ENCODE results near the gene TC2N.

The TC2N gene

GRCh38 chr14:91876492-91876891 is 9.2 kb upstream of the TC2N start:
- no peak overlapping the region for H2BK120ac ChIP-seq (ENCODE audit: low read depth, low read length)
- H4K5ac ChIP-seq (ENCODE audit: low read length) = no peak overlapping the region
- H3K27ac ChIP-seq (ENCODE audit: low read depth, low read length) = no peak overlapping the region
- H3K9ac ChIP-seq (ENCODE audit: low read length) = no peak overlapping the region
- no CpG with 5 or more reads among the region's 6 CpGs for WGBS (ENCODE audit: extremely low coverage, insufficient coverage, low lambda C conversion rate)
- no peak overlapping the region for H3K4ac ChIP-seq (ENCODE audit: low read depth, low read length)
- H3K56ac ChIP-seq (ENCODE audit: low read length) = no peak overlapping the region
- no peak overlapping the region for H3K18ac ChIP-seq (ENCODE audit: low read length)
- no peak overlapping the region for H2AK5ac ChIP-seq (ENCODE audit: low read length)
- no peak overlapping the region for H3K4me3 ChIP-seq (ENCODE audit: low read length)
- no peaks in the 10 kb centered on the region for H3K79me2 ChIP-seq (ENCODE audit: control insufficient read depth, insufficient read depth, low read length)
- no peak overlapping the region for H4K8ac ChIP-seq (ENCODE audit: low read depth, low read length)
- no peaks in the 10 kb centered on the region for H3K79me1 ChIP-seq (ENCODE audit: low read length)
- no peaks in the 10 kb centered on the region for H3K27me3 ChIP-seq (ENCODE audit: insufficient read depth, low read length, poor library complexity)
- H3K4me1 ChIP-seq (ENCODE audit: control insufficient read depth, low read depth, low read length) = no peaks in the 10 kb centered on the region
- H3K36me3 ChIP-seq (ENCODE audit: control insufficient read depth, insufficient read depth, low read length) = no peaks in the 10 kb centered on the region
- DNase-seq = no peak
- H3K4me2 ChIP-seq (ENCODE audit: low read length) = no peak overlapping the region
- no peak overlapping the region for H2BK5ac ChIP-seq (ENCODE audit: low read length)
- H2BK15ac ChIP-seq (replicated peaks; ENCODE audit: low read depth) = no peak overlapping the region
- H3K23ac ChIP-seq (ENCODE audit: low read length) = no peak overlapping the region

- Histone ChIP-seq H3K4me3 (ENCODE audit: low read length) (no peak overlapping the region), H3K4me2 (ENCODE audit: low read length) (no peak overlapping the region), H4K5ac (ENCODE audit: low read length) (no peak overlapping the region), H3K9ac (ENCODE audit: low read length) (no peak overlapping the region), H3K36me3 (ENCODE audit: control insufficient read depth, insufficient read depth, low read length) (no peaks in the 10 kb centered on the region), H4K8ac (ENCODE audit: low read depth, low read length) (no peak overlapping the region), H3K27me3 (ENCODE audit: insufficient read depth, low read length, poor library complexity) (no peaks in the 10 kb centered on the region), H3K4me1 (ENCODE audit: control insufficient read depth, low read depth, low read length) (no peaks in the 10 kb centered on the region), H3K27ac (ENCODE audit: low read depth, low read length) (no peak overlapping the region), H3K79me2 (ENCODE audit: control insufficient read depth, insufficient read depth, low read length) (no peaks in the 10 kb centered on the region), H2AK5ac (ENCODE audit: low read length) (no peak overlapping the region), H2BK120ac (ENCODE audit: low read depth, low read length) (no peak overlapping the region), H3K56ac (ENCODE audit: low read length) (no peak overlapping the region), H3K18ac (ENCODE audit: low read length) (no peak overlapping the region), H2BK5ac (ENCODE audit: low read length) (no peak overlapping the region), H3K79me1 (ENCODE audit: low read length) (no peaks in the 10 kb centered on the region), H2BK15ac (replicated peaks; ENCODE audit: low read depth) (no peak overlapping the region), H3K23ac (ENCODE audit: low read length) (no peak overlapping the region), H3K4ac (ENCODE audit: low read depth, low read length) (no peak overlapping the region)
- WGBS (ENCODE audit: extremely low coverage, insufficient coverage, low lambda C conversion rate) = no CpG with 5 or more reads among the region's 9 CpGs
- no peak for DNase-seq
These were observed 8.4 kb upstream of the TC2N start for GRCh38 chr14:91875525-91876286.

- H3K23ac ChIP-seq (ENCODE audit: low read length) = no peak overlapping the region
- no CpG with 5 or more reads among the region's 15 CpGs for WGBS (ENCODE audit: extremely low coverage, insufficient coverage, low lambda C conversion rate)
- H3K4me3 ChIP-seq (ENCODE audit: low read length) = no peak overlapping the region
- H3K56ac ChIP-seq (ENCODE audit: low read length) = no peak overlapping the region
- H2BK15ac ChIP-seq (replicated peaks; ENCODE audit: low read depth) = no peak overlapping the region
- no peak overlapping the region for H4K5ac ChIP-seq (ENCODE audit: low read length)
- no peak overlapping the region for H3K9ac ChIP-seq (ENCODE audit: low read length)
- no peaks in the 10 kb centered on the region for H3K27me3 ChIP-seq (ENCODE audit: insufficient read depth, low read length, poor library complexity)
- no peak overlapping the region for H2AK5ac ChIP-seq (ENCODE audit: low read length)
- no peak overlapping the region for H2BK120ac ChIP-seq (ENCODE audit: low read depth, low read length)
- no peaks in the 10 kb centered on the region for H3K79me2 ChIP-seq (ENCODE audit: control insufficient read depth, insufficient read depth, low read length)
- H3K4me1 ChIP-seq (ENCODE audit: control insufficient read depth, low read depth, low read length) = peaks cover 2% of the 10 kb centered on the region
- H3K18ac ChIP-seq (ENCODE audit: low read length) = no peak overlapping the region
- H4K8ac ChIP-seq (ENCODE audit: low read depth, low read length) = no peak overlapping the region
- H2BK5ac ChIP-seq (ENCODE audit: low read length) = no peak overlapping the region
- no peak for DNase-seq
- no peak overlapping the region for H3K4me2 ChIP-seq (ENCODE audit: low read length)
- no peak overlapping the region for H3K4ac ChIP-seq (ENCODE audit: low read depth, low read length)
- H3K27ac ChIP-seq (ENCODE audit: low read depth, low read length) = no peak overlapping the region
- H3K36me3 ChIP-seq (ENCODE audit: control insufficient read depth, insufficient read depth, low read length) = no peaks in the 10 kb centered on the region
- H3K79me1 ChIP-seq (ENCODE audit: low read length) = no peaks in the 10 kb centered on the region
These were observed 6.4 kb upstream of the TC2N start for GRCh38 chr14:91873471-91874415.

GRCh38 chr14:91872517-91873470 is 5.5 kb upstream of the TC2N start:
- no peak for DNase-seq
- H4K8ac ChIP-seq (ENCODE audit: low read depth, low read length) = no peak overlapping the region
- peaks cover 2% of the 10 kb centered on the region for H3K4me1 ChIP-seq (ENCODE audit: control insufficient read depth, low read depth, low read length)
- no peak overlapping the region for H2AK5ac ChIP-seq (ENCODE audit: low read length)
- no peaks in the 10 kb centered on the region for H3K79me2 ChIP-seq (ENCODE audit: control insufficient read depth, insufficient read depth, low read length)
- no peaks in the 10 kb centered on the region for H3K27me3 ChIP-seq (ENCODE audit: insufficient read depth, low read length, poor library complexity)
- H4K5ac ChIP-seq (ENCODE audit: low read length) = no peak overlapping the region
- no peak overlapping the region for H3K9ac ChIP-seq (ENCODE audit: low read length)
- no peak overlapping the region for H3K27ac ChIP-seq (ENCODE audit: low read depth, low read length)
- WGBS (ENCODE audit: extremely low coverage, insufficient coverage, low lambda C conversion rate) = no CpG with 5 or more reads among the region's 15 CpGs
- H3K4ac ChIP-seq (ENCODE audit: low read depth, low read length) = no peak overlapping the region
- no peak overlapping the region for H2BK15ac ChIP-seq (replicated peaks; ENCODE audit: low read depth)
- H3K18ac ChIP-seq (ENCODE audit: low read length) = no peak overlapping the region
- H2BK5ac ChIP-seq (ENCODE audit: low read length) = no peak overlapping the region
- no peak overlapping the region for H3K56ac ChIP-seq (ENCODE audit: low read length)
- no peaks in the 10 kb centered on the region for H3K36me3 ChIP-seq (ENCODE audit: control insufficient read depth, insufficient read depth, low read length)
- H3K23ac ChIP-seq (ENCODE audit: low read length) = no peak overlapping the region
- H2BK120ac ChIP-seq (ENCODE audit: low read depth, low read length) = no peak overlapping the region
- no peak overlapping the region for H3K4me3 ChIP-seq (ENCODE audit: low read length)
- no peak overlapping the region for H3K4me2 ChIP-seq (ENCODE audit: low read length)
- no peaks in the 10 kb centered on the region for H3K79me1 ChIP-seq (ENCODE audit: low read length)

GRCh38 chr14:91872011-91872501 is 4.7 kb upstream of the TC2N start:
- H3K27ac ChIP-seq (ENCODE audit: low read depth, low read length) = no peak overlapping the region
- H4K8ac ChIP-seq (ENCODE audit: low read depth, low read length) = no peak overlapping the region
- H3K79me1 ChIP-seq (ENCODE audit: low read length) = no peaks in the 10 kb centered on the region
- no peak overlapping the region for H3K4me2 ChIP-seq (ENCODE audit: low read length)
- H4K5ac ChIP-seq (ENCODE audit: low read length) = no peak overlapping the region
- H3K4me3 ChIP-seq (ENCODE audit: low read length) = no peak overlapping the region
- H2BK5ac ChIP-seq (ENCODE audit: low read length) = no peak overlapping the region
- H3K79me2 ChIP-seq (ENCODE audit: control insufficient read depth, insufficient read depth, low read length) = no peaks in the 10 kb centered on the region
- H2BK120ac ChIP-seq (ENCODE audit: low read depth, low read length) = no peak overlapping the region
- DNase-seq = no peak
- H3K23ac ChIP-seq (ENCODE audit: low read length) = no peak overlapping the region
- H2BK15ac ChIP-seq (replicated peaks; ENCODE audit: low read depth) = no peak overlapping the region
- H2AK5ac ChIP-seq (ENCODE audit: low read length) = no peak overlapping the region
- no peaks in the 10 kb centered on the region for H3K36me3 ChIP-seq (ENCODE audit: control insufficient read depth, insufficient read depth, low read length)
- peaks cover 2% of the 10 kb centered on the region for H3K4me1 ChIP-seq (ENCODE audit: control insufficient read depth, low read depth, low read length)
- no peak overlapping the region for H3K18ac ChIP-seq (ENCODE audit: low read length)
- no peak overlapping the region for H3K4ac ChIP-seq (ENCODE audit: low read depth, low read length)
- no CpG with 5 or more reads among the region's 3 CpGs for WGBS (ENCODE audit: extremely low coverage, insufficient coverage, low lambda C conversion rate)
- H3K27me3 ChIP-seq (ENCODE audit: insufficient read depth, low read length, poor library complexity) = no peaks in the 10 kb centered on the region
- no peak overlapping the region for H3K56ac ChIP-seq (ENCODE audit: low read length)
- H3K9ac ChIP-seq (ENCODE audit: low read length) = no peak overlapping the region
